Esophagus muscularis mucosa (tissue), 4 donors: ENCODE measurements around the gene ST7L.

Source experiments
- CTCF ChIP-seq, 3 experiments: fragments of 200-600 bp in 2 of 3; fragments of 450-650 bp in 1 of 3; sonication (generic) in 2 of 3; IDR thresholded peaks; one replicate each; pipeline ENCODE4 v1.5.1; 2017 to 2019; ENCODE audit warnings: antibody characterized with exemption in 3 of 3, mild to moderate bottlenecking in 2 of 3, moderate library complexity in 1 of 3
- EP300 ChIP-seq: sonication (generic); formaldehyde crosslinking; IDR thresholded peaks from one replicate; pipeline ENCODE4 v1.6.1; 2017; ENCODE audit warnings: antibody characterized with exemption
- POLR2A ChIP-seq: fragments of 450-650 bp; IDR thresholded peaks from one replicate; pipeline ENCODE4 v1.6.1; 2017; ENCODE audit warnings: antibody characterized with exemption, moderate library complexity, mild to moderate bottlenecking, low read depth
- POLR2AphosphoS5 ChIP-seq, 2 donors: sonication (generic); formaldehyde crosslinking; IDR thresholded peaks; one replicate each; pipeline ENCODE4 v1.6.1; 2017; ENCODE audit warnings: antibody characterized with exemption in 2 of 2

DNA sequence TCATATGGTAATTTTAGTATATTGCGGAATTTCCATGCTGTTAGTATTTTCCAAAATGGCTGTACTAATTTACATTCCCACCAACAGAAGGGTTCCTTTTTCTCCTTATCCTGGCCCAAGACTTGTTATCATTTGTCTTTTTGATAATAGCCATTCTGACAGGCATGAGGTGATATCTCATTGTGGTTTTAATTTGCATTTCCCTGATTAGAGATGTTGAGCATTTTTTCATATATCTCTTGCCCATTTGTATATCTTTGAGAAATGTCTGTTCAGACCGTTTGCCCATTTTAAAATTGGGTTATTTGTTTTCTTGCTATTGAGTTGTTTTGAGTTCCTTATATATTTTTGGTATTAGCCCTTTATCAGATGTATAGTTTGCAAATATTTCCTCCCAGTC is 14.7 kb upstream of the ST7L start:
- TF ChIP-seq CTCF (IDR thresholded peaks at IDR 0.05) (no peak), POLR2AphosphoS5 (IDR thresholded peaks at IDR 0.05) (no peak), EP300 (no peak), POLR2A (no peak)
